SK-N-SH (cell line): ENCODE measurements around the gene MYLK4. TPM values are rescaled to one million over a fixed set of nuclear protein-coding genes. Genes with fewer than 3 reads are reported as not detected.

ENCODE experiments used
- CTCF ChIA-PET: fragments of 300-600, 350-600 bp; formaldehyde crosslinking; extraction: SDS; loops from one replicate; lab custom pipeline; 2021; lab: Yijun Ruan, JAX
- POLR2A ChIA-PET: fragments of 350-600 bp; sonication (Branson Sonifier 250); formaldehyde crosslinking; extraction: SDS; loops from one replicate; lab custom pipeline; 2020; ENCODE audit warnings: antibody characterized with exemption, inconsistent platforms; lab: Yijun Ruan, JAX
- DNase-seq: peaks from one replicate; pipeline ENCODE4 v3.0.0; 2012
- H2AFZ ChIP-seq: fragments of 200-600 bp; sonication (generic); 2 replicates; pipeline ENCODE4 v1.8.1; 2016; ENCODE audit warnings: antibody characterized with exemption, mild to moderate bottlenecking, low read depth
- H3F3A ChIP-seq: fragments of 200-600 bp; sonication (generic); replicated peaks from 2 replicates; pipeline ENCODE3; 2016; ENCODE audit warnings: antibody characterized with exemption, mild to moderate bottlenecking; ENCODE audit not compliant: insufficient read depth
- H3K27ac ChIP-seq, 2 experiments: fragments of 200-500 bp in 1 of 2; fragments of 200-600 bp in 1 of 2; sonication (Bioruptor generic) in 1 of 2; sonication (generic), shearing (Covaris generic) in 1 of 2; 2 replicates each; pipeline versions ENCODE4 v1.5.1 to v1.6.1; 2014 to 2016; ENCODE audit warnings: low read depth in 2 of 2, inconsistent platforms in 1 of 2, low read length in 1 of 2, mild to moderate bottlenecking in 1 of 2, mixed read lengths in 1 of 2
- H3K27me3 ChIP-seq: fragments of 200-600 bp; sonication (generic), shearing (Covaris generic); 2 replicates; pipeline ENCODE4 v1.6.1; 2016; ENCODE audit warnings: mixed run types; ENCODE audit not compliant: insufficient read depth
- H3K36me3 ChIP-seq, 2 experiments: fragments of 200-500 bp in 1 of 2; fragments of 200-600 bp in 1 of 2; sonication (Bioruptor generic) in 1 of 2; sonication (generic) in 1 of 2; replicated peaks in 1 of 2; 2 replicates each; pipeline versions ENCODE3 to v1.5.1; 2014 to 2016; ENCODE audit warnings: low read length in 1 of 2, mild to moderate bottlenecking in 1 of 2; ENCODE audit not compliant: insufficient read depth in 2 of 2, control insufficient read depth in 1 of 2
- H3K4me1 ChIP-seq, 2 experiments: fragments of 200-500 bp in 1 of 2; fragments of 200-600 bp in 1 of 2; sonication (Bioruptor generic) in 1 of 2; sonication (generic), shearing (Covaris generic) in 1 of 2; 2 replicates each; pipeline versions ENCODE4 v1.5.1 to v1.6.1; 2014 to 2016; ENCODE audit warnings: low read depth in 1 of 2, low read length in 1 of 2, mixed run types in 1 of 2; ENCODE audit not compliant: insufficient read depth in 2 of 2, control insufficient read depth in 1 of 2
- H3K4me2 ChIP-seq: fragments of 200-600 bp; sonication (generic), shearing (Covaris generic); 2 replicates; pipeline ENCODE4 v1.6.1; 2017; ENCODE audit warnings: mixed run types
- H3K4me3 ChIP-seq, 2 experiments: fragments of 200-500 bp in 1 of 2; fragments of 200-600 bp in 1 of 2; sonication (Bioruptor generic) in 1 of 2; sonication (generic), shearing (Covaris generic) in 1 of 2; 2 replicates each; pipeline versions ENCODE4 v1.5.1 to v1.8.1; 2014 to 2016; ENCODE audit warnings: low read depth in 2 of 2, inconsistent platforms in 1 of 2, low read length in 1 of 2, mild to moderate bottlenecking in 1 of 2, mixed read lengths in 1 of 2, moderate library complexity in 1 of 2
- H3K79me2 ChIP-seq: fragments of 200-600 bp; sonication (generic); 2 replicates; pipeline ENCODE4 v1.8.1; 2017; ENCODE audit warnings: mild to moderate bottlenecking; ENCODE audit not compliant: insufficient read depth
- H3K9ac ChIP-seq: fragments of 200-600 bp; sonication (generic); 2 replicates; pipeline ENCODE4 v1.6.1; 2017; ENCODE audit warnings: mixed run types
- H3K9me2 ChIP-seq: fragments of 200-600 bp; sonication (generic); 2 replicates; pipeline ENCODE4 v1.6.1; 2017; ENCODE audit warnings: mixed run types
- H3K9me3 ChIP-seq: fragments of 200-600 bp; sonication (generic); 2 replicates; pipeline ENCODE4 v1.6.1; 2017; ENCODE audit warnings: mixed run types, mild to moderate bottlenecking, moderate library complexity
- H4K20me1 ChIP-seq: fragments of 200-600 bp; sonication (generic); 2 replicates; pipeline ENCODE4 v1.6.1; 2017; ENCODE audit warnings: mild to moderate bottlenecking, mixed run types; ENCODE audit not compliant: insufficient read depth
- ELF1 ChIP-seq: IDR thresholded peaks from 2 replicates; pipeline ENCODE4 v1.4.0; 2012
- EZH2phosphoT487 ChIP-seq: fragments of 200-600 bp; sonication (generic); IDR thresholded peaks from 2 replicates; pipeline ENCODE4 v1.6.1; 2017; ENCODE audit warnings: low read depth, mixed run types, mild to moderate bottlenecking, antibody characterized with exemption, moderate library complexity, borderline replicate concordance
- FOXJ3 ChIP-seq: sonication (generic); formaldehyde crosslinking; IDR thresholded peaks from 2 replicates; pipeline ENCODE4 v1.5.1; 2020; ENCODE audit warnings: mild to moderate bottlenecking, missing genetic modification reagents
- GABPA ChIP-seq: IDR thresholded peaks from 2 replicates; pipeline ENCODE4 v1.4.0; 2012; ENCODE audit warnings: low read depth, mild to moderate bottlenecking
- MAX ChIP-seq: IDR thresholded peaks from 2 replicates; pipeline ENCODE4 v1.4.0; 2012; ENCODE audit warnings: low read depth
- MEF2A ChIP-seq: IDR thresholded peaks from 2 replicates; pipeline ENCODE4 v1.4.0; 2012; ENCODE audit warnings: low read depth, borderline replicate concordance
- MXI1 ChIP-seq: IDR thresholded peaks from 2 replicates; pipeline ENCODE4 v1.6.1; 2012; ENCODE audit warnings: mild to moderate bottlenecking, low read depth, low read length, improper control_type of control experiment
- REST ChIP-seq: IDR thresholded peaks from 2 replicates; pipeline ENCODE4 v1.6.1; 2012; ENCODE audit warnings: mild to moderate bottlenecking, low read depth, low read length, moderate library complexity
- RXRA ChIP-seq: IDR thresholded peaks from 2 replicates; pipeline ENCODE4 v1.4.0; 2012; ENCODE audit warnings: low read depth, mild to moderate bottlenecking, borderline replicate concordance
- SMC3 ChIP-seq: IDR thresholded peaks from 2 replicates; pipeline ENCODE4 v1.6.1; 2012; ENCODE audit warnings: low read depth, low read length, improper control_type of control experiment
- ZBTB33 ChIP-seq: IDR thresholded peaks from 2 replicates; pipeline ENCODE4 v1.4.0; 2012; ENCODE audit warnings: low read depth, borderline replicate concordance
- WGBS: methylation state at CpG from one replicate; pipeline ENCODE4 v1.1.6; 2017; ENCODE audit warnings: low lambda C conversion rate; 5-methylcytosine and 5-hydroxymethylcytosine counted together
- polyA plus RNA-seq, 3 experiments: library from polyadenylated mRNA; depleted of rRNA; stranded (reverse); fragments of >200 nt; gene quantifications; 2 replicates each; pipeline ENCODE4 v1.2.3, GENCODE V29; 2012
- TF ChIP-seq, protein P1 (sequence below): IDR thresholded peaks from 2 replicates; pipeline ENCODE4; 2012

The MYLK4 gene
- polyA plus RNA-seq, 1 of the 3 experiments (the other 2 are of a cell fraction) = 0.16 TPM

GRCh38 chr6:2733324-2733723 is 17.4 kb downstream of the MYLK4 start:
- no peaks in the 10 kb centered on the region for H3K9me2 ChIP-seq
- H3K27me3 ChIP-seq = no peaks in the 10 kb centered on the region
- no peaks in the 10 kb centered on the region for H3K36me3 ChIP-seq
- WGBS = 79% methylated on average over 5 of the region's 5 CpGs
- no peaks in the 10 kb centered on the region for H3K79me2 ChIP-seq
- no peaks in the 10 kb centered on the region for H3K9me3 ChIP-seq
- H3K4me1 ChIP-seq = no peaks in the 10 kb centered on the region
- DNase-seq = no peak
- TF ChIP-seq, protein P1, sequence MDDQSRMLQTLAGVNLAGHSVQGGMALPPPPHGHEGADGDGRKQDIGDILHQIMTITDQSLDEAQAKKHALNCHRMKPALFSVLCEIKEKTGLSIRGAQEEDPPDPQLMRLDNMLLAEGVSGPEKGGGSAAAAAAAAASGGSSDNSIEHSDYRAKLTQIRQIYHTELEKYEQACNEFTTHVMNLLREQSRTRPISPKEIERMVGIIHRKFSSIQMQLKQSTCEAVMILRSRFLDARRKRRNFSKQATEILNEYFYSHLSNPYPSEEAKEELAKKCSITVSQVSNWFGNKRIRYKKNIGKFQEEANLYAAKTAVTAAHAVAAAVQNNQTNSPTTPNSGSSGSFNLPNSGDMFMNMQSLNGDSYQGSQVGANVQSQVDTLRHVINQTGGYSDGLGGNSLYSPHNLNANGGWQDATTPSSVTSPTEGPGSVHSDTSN = no peak
- TF ChIP-seq ELF1 (no peak), MXI1 (no peak), REST (no peak), MAX (no peak), GABPA (no peak), SMC3 (no peak), MEF2A (no peak), ZBTB33 (no peak), FOXJ3 (CRISPR knock-in tag) (no peak), RXRA (no peak), EZH2phosphoT487 (no peak)
- TF ChIP-seq, all 33 proteins: peak for 0
- ChIA-PET CTCF (interaction anchor here (0.8 to 11.1 kb wide), 3 partner anchors 15 to 32 kb away, joined by 3 to 176 read pairs (median 4); partner anchors contain the start of genes MYLK4 and WRNIP1), POLR2A (no interaction called here)
- H3F3A ChIP-seq = no peaks in the 10 kb centered on the region
- no peaks in the 10 kb centered on the region for H4K20me1 ChIP-seq
- H3K4me2 ChIP-seq = no peak overlapping the region
- no peak overlapping the region for H3K4me3 ChIP-seq
- no peak overlapping the region for H3K27ac ChIP-seq
- no peak overlapping the region for H2AFZ ChIP-seq
- H3K9ac ChIP-seq = no peak overlapping the region
